Measurements from ENCODE around the gene EVL.
"Not testable (repeated sequence)": the region's sequence is repeated elsewhere in the genome, so short reads cannot be mapped to it uniquely, and the experiment has no call there.

The EVL gene

GRCh38 chr14:100145682-100146464, 80.7 kb downstream of the EVL start:
- no peak for DNase-seq (ENCODE audit: low read depth in 2 of 2)

DNA sequence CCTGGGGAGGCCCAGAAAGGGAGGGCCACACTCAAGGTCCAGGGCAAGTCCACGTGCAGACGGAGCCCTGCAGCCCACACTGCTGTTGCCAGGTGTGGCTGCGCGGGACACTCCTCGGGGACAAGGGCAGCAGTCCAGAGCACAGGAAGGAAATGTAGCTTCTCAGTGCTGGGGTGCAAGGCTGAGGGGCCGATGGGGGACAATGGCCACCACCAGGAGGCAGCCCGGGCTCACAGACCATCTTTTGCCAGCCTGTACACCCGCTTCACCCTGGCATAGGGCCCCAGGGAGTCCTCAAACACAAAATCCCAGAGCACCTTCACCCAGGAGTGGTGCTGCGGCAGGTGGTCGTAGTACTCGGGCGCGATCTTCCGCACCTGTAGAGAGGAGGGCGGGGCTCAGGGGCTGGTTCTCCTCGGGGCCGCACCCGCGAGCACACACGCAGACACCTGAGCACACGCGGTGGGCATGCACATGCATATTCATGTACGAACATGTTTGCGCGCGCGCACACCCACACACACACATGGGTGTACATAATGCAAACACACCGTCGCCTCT, 81.4 kb downstream of the EVL start:
- DNase-seq (ENCODE audit: low read depth in 2 of 2): no peak

GRCh38 chr14:100147181-100147631, 82.0 kb downstream of the EVL start:
- peak; percentile 35 to 36 for DNase-seq (ENCODE audit: low read depth in 2 of 2)

DNA sequence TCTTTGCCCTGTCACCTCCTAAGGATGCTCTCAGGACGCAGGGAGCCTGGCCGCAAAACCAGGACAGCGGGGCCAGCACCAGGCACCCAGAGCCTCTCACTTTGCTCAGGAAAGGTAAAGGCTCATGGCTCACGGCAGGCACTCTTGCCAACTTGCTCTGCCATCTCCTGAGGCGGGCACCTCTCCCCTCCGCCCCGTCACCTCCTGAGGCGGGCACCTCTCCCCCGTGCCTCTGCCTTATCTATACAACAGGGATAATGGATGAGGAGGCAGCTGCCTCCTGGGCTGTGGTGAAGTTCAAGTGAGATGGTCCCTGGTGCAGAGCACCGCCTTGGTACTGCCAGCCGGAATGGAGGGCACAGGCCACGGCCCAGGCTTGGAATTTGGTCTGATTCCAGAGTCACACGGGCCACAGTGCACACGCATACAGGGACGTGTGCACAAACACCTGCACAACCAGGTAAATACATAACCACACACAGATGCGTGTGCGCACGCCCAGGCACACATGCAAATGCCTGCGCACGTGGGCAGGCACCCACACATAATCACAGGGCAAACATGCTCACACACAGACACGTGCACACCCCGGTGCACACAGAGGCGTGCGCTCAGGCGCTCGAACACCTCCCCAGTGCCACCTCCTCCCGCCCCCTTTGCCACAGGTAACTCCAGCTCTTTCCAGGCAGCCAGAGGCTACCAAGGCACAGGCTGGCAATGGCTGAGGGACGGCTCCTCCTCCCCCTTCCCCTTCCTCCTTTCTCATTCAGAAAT, 82.7 kb downstream of the EVL start:
- DNase-seq (ENCODE audit: low read depth in 2 of 2): no peak

DNA sequence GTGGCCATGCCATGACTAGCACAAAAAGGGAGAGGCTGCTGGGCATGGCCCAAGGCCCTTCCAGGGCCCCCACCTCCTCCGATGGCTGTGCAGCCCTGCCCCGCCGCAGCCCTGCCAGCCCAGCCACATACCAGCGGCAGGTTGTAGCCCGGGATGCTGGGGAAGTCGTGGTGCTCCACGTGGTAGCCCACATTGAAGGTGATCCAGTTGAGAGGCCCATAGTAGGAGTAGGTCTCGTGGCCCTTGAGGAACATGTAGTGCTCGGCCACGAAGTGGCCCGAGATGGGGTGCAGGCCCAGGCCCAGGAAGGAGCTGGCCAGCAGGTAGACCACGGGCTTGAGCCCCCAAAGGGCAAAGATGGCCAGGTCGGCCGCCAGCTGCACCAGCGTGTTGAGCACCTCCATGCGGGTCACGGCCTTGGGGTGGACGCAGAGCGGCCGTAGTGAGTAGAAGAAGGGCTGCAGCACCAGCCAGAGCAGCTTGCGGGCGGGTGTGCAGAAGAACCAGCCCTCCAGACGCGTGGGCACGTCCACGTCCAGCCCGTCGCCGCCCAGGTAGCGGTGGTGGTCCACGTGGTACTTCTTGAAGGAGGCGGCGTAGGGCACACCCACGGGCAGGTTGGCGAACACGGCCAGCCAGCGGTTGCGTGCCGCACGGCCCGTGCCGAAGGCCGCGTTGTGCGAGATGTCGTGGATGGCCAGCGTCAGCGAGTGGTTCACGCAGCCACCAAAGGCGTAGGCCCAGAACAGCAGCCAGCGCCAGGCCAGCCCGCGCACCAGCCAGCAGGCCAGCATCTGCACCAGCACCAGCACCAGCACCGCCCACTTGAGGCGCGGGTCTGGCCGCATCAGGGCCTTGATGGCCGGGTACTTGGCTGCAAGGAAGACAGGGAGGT, 83.9 kb downstream of the EVL start:
- DNase-seq (ENCODE audit: low read depth in 2 of 2): no peak

DNA sequence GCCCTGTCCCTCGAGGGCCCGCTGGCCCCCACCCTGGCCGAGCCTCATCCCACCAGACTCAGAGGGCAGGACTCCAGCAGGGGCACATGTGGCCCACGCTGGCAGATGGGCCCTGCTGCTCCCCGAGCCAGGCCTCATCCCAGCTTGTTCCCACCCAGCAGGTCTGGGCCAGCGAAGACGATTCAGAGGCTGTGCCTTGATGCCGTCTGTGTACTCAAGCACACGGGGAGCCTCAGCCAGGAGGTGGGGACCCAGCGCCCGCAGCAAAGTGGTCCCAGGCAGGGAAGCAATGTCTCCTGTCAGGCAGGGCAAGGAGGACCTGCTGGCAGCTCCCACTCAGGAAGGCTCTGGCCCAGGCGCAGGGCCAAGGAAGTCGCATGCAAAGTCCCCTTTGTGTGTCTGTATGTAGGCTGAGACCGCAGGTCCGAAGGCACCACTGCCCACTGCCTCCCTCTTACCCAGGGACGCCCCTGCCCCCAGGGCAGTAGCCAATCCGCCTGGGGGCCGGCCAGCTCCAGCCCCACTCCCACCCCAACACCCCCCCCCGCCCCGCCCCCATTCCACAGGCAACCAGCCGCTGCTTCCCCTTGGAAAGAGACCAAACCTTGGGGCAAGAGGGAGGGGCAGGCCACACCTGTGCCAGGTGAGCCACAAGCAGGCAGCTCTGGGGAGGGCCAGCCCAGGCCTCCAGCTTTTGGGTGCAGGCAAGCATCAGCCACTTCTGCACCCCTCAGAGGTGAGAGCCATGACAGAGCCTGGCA, 84.8 kb downstream of the EVL start:
- no peak for DNase-seq (ENCODE audit: low read depth in 2 of 2)

DNA sequence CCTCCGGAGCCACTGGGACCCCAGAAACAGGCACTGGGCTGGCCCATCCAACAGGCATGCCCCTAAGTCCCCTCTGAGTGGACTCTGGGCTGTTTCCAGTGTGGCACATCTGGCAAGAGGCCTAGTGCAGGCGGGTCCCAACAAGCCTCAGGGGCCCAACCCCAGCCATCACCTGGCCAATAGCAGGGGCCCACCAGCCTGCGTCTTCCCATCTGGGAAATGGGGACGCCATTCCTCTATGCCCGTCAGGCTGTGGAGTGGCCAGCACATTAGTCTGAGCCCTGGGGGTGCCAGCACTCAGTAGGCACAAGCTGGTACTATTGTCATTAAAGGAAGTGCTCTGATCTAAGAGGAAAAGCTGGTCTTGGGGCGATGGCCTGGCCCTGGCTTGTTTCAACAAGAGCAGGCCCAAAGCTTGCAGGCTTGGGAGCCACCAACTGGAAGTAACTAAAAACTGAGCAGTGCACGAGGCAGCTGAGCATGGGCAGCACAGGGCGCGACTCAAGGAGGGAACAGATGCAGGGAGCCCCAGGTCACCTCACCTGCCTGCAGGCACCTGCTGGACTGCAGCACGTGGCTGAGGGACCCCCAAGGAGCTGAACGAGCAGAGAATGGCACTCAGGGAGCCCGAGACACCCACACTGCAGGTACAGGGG, 85.8 kb downstream of the EVL start:
- no peak for DNase-seq (ENCODE audit: low read depth in 2 of 2)

DNA sequence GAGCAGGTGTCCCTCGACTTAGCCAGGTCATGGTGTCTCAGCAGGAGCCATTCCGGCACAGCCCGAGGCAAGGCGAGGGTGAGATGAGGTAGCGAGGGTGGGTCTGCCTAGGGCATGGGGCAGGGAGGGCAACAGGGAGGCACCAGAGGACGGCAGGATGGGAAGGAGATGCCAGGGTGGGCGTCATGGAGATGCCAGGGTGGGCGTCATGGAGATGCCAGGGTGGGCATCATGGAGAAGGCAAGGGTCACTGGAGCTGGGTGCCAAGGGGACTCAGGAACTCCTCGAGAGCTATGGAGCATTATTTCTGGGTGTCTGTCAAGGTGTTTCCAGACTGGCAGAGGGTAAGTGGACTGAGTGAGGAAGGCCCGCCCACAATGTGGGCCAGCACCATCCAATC, 86.9 kb downstream of the EVL start:
- DNase-seq (ENCODE audit: low read depth in 2 of 2): no peak

DNA sequence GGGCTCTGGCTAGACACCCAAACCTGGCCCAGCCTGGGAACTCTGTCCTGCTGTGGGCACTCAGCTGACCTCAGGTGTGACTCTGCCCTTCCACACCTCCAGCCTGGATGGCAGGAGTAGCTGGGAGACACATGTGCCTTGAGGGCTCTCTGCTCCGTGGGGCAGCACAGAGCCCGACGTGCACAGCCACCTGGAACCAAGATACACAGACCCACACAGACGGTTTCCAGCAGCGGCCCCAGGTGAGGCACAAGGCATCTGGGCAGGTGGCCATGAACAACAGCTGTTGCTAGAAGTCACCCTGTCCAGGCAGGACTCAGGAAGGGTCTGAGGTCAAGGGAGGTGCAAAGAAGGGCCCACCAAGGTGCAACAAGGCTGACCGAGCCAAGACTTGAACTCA, 88.3 kb downstream of the EVL start:
- DNase-seq (ENCODE audit: low read depth in 2 of 2): no peak

DNA sequence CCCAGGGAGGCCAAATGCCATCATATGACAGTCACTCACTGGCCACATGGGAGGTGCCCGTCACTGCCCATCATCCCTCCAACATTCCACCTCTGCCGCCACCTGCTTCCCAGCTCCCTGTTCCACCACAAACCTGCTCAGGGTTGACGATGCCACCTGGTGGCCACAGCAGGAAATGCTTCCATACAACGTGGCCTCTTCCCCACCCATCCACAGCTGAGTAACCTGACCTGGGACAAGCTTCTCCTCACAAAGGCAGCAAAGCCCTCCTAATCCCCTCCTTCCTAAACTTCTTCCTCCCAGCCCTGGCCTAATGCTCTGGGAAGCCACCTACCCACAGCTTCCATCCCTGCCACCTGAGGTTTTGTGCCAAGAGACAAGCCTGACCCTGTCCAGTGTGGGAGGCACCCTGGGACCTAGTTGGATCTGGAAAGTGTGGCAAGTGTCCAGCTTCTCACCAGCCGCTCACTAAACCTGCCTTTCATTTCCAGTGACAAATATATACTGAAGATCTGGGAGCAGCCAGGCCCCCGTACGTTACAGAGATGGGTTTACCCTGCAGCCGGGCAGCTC, 89.9 kb downstream of the EVL start:
- peak in 1 of 2 donors; percentile 49 for DNase-seq (ENCODE audit: low read depth in 2 of 2)

DNA sequence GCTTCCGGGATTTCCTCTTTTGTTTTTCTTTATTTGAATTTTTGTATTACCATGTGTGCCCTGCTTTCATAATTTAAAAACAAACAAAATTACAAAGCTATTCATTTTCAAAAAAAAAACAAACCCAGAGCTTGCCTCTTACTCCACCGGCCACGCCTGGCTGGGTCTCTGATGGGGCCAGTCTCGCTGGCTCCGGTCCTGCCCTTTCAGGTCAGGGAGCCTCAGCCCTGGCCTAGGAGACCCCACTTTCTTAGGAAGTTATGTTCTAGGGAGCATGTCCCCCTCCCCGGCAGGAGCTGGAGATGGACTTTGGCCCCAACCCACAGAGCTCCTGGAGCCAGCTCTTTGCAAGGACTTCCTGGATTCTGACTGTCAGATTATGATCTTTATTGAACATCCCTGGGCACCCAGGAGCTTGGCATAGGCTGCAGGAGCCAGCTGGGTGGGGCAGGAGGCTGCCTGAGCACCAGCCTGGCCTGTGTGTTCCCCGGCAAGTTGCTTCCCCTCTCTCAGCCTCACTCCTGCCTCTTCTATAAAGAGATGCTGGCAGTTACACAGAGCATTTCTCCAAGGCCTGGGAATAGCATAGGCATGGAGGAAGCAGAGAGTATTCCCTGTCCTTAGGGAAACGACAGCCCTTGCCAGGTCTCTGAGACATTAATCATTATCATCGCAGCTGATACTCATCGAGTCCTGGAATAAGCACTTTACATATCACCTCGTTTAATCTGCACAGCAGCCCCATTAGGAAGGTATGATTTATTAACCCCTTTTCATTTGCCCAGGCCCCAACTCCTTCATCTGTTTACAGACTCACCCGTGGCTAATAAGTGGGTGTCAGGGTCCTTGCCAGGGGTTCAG, 90.8 kb downstream of the EVL start:
- no peak for DNase-seq (ENCODE audit: low read depth in 2 of 2)

GRCh38 chr14:100156776-100157175, 91.6 kb downstream of the EVL start:
- no peak for DNase-seq (ENCODE audit: low read depth in 2 of 2)

GRCh38 chr14:100157548-100158232, 92.5 kb downstream of the EVL start:
- not testable (repeated sequence) for DNase-seq (ENCODE audit: low read depth in 2 of 2)

GRCh38 chr14:100158566-100159093, 93.4 kb downstream of the EVL start:
- DNase-seq (ENCODE audit: low read depth in 2 of 2): no peak

DNA sequence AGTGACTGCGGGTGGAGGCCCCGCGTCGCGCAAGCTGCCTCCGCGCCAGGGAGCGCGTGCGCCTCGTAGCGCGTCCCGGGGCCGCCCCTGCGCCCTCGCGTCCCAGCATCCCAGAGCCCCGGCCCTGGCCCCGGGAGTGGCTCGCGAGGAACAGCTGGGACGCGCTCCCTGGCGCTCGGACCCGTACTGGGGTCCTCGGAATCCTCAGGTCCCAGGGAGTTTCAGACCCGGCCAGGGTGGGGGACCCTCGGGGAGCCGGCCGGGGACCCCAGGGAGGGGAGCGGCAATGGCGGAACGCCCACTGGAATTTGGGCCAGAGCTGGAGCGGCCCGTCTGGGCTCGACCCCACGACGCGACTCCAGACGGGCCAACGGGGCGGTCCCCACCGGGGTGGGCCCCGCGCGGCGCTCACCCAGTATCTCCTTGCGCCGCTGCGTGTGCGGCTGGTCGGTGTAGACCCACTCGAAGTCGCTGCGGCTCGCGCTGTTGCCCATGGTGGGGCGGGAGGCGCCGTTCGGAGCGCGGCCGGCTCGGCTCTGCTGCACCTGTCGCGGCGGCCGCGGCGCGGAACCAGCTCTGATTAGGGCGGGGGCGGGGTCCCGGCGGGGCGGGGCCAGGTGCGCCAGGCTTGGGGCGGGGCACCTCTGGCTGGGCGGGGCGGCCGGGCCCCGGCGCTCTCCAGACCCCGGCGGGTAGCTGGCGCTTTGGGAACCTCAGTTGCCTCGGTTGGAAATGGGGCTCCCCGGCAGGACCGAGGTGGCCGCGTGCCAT, 94.1 kb downstream of the EVL start, which contains the start of gene DEGS2:
Gene DEGS2, minus strand, starts transcription at position 552 of the 771 bp plus-strand sequence. Its CDS starts 58 bp downstream, at position 494.
- peak; percentile 46 to 65 for DNase-seq (ENCODE audit: low read depth in 2 of 2)

- DNase-seq (ENCODE audit: low read depth in 2 of 2): no peak
Observed at GRCh38 chr14:100159865-100160533, 94.8 kb downstream of the EVL start.

- no peak for DNase-seq (ENCODE audit: low read depth in 2 of 2)
Observed at GRCh38 chr14:100160534-100160916, 95.3 kb downstream of the EVL start.

All from stimulated activated CD4-positive, alpha-beta T cell treated with anti-CD3 and anti-CD28 coated beads, Interleukin-4, amount 100 ng/mL, for 48 hours (primary cell).